HL-60 (cell line): ENCODE measurements around the gene RPS16.

Experiments
- DNase-seq, 2 experiments: peaks; one replicate each; pipeline ENCODE4 v3.0.0-alpha.2; 2010 to 2020; ENCODE audit warnings: low read depth in 1 of 2, low spot score in 1 of 2
- H3K27ac ChIP-seq: fragments of 250-450 bp; sonication (Bioruptor Pico); replicated peaks from 2 replicates; pipeline ENCODE4 v1.5.1; 2020; ENCODE audit warnings: mild to moderate bottlenecking, moderate library complexity
- H3K27me3 ChIP-seq: fragments of 250-450 bp; sonication (Bioruptor Pico); 2 replicates; pipeline ENCODE4 v1.5.1; 2021; ENCODE audit warnings: mild to moderate bottlenecking, moderate library complexity; ENCODE audit not compliant: insufficient read depth, poor library complexity, severe bottlenecking
- H3K4me3 ChIP-seq: replicated peaks from 2 replicates; pipeline ENCODE4 v1.5.1; 2011; ENCODE audit warnings: mild to moderate bottlenecking, control low read depth, low read length; ENCODE audit not compliant: insufficient read depth
- GABPA ChIP-seq: IDR thresholded peaks from 2 replicates; pipeline ENCODE4 v1.6.1; 2012; ENCODE audit warnings: low read depth
- POLR2AphosphoS5 ChIP-seq: IDR thresholded peaks from 2 replicates; pipeline ENCODE4 v1.6.1; 2012; ENCODE audit warnings: low read depth
- SPI1 ChIP-seq: IDR thresholded peaks from 2 replicates; pipeline ENCODE4 v1.6.1; 2012; ENCODE audit warnings: low read depth, mild to moderate bottlenecking, borderline replicate concordance
- TF ChIP-seq, protein P1 (sequence below): IDR thresholded peaks from 2 replicates; pipeline ENCODE4 v1.6.1; 2012; ENCODE audit warnings: low read depth; ENCODE audit not compliant: insufficient replicate concordance
- TF ChIP-seq, protein P2 (sequence below): IDR thresholded peaks from one replicate; pipeline ENCODE4 v1.5.1; 2011; ENCODE audit warnings: low read length, control low read depth, inconsistent platforms; ENCODE audit not compliant: insufficient read depth

The RPS16 gene

DNA sequence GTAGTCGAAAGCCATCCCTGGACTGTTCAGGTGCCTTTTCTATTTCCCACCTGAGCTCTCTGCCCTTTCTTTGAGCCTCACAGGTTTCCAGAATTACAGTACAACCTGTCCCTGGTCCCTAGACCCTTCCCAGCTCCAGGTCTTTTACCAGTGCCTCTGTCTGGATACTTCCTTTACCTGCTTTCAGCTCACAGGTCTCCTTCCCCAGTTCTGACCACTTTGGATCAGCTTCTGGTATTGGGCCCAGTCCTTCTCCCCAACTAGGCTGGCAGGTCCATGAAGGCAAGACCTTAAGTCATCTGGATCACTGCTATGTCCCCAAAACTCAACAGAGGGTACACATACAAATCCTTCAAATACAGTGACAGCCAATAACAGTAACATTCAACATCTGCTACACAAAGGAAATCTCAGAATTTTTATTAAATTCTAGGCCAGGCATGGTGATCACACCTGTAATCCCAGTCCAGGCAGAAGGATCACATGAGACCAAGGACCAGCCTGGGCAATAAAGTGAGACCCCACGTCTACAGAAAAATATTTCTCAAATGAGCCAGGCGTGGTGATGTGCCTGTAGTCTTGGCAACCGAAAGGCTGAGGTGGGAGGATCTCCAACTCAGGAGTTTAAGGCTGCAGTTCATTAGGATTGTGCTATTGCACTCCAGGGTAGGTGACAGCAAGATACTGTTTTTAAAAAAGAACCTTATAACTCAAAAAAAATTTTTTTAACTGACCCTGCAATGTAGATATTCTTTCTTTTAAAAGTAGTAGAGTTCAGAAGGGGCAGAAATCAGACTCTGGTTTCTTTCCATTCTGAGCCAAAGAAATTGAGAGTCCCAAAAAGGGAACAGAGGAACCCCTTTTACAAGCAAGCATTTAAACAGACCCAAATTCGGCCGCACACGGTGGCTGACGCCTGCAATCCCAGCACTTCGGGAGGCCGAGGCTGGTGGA lies 1.3 kb downstream of the RPS16 start:
- peak overlapping the region; percentile 55 for H3K4me3 ChIP-seq
- H3K27me3 ChIP-seq = no peaks in the 10 kb centered on the region
- no peak for DNase-seq
- peak overlapping the region; percentile 88 for H3K27ac ChIP-seq
- TF ChIP-seq POLR2AphosphoS5 = no peak
- no peak for TF ChIP-seq GABPA
- TF ChIP-seq SPI1 = no peak; the same call in 1 of the 2 replicates
- TF ChIP-seq, protein P1, sequence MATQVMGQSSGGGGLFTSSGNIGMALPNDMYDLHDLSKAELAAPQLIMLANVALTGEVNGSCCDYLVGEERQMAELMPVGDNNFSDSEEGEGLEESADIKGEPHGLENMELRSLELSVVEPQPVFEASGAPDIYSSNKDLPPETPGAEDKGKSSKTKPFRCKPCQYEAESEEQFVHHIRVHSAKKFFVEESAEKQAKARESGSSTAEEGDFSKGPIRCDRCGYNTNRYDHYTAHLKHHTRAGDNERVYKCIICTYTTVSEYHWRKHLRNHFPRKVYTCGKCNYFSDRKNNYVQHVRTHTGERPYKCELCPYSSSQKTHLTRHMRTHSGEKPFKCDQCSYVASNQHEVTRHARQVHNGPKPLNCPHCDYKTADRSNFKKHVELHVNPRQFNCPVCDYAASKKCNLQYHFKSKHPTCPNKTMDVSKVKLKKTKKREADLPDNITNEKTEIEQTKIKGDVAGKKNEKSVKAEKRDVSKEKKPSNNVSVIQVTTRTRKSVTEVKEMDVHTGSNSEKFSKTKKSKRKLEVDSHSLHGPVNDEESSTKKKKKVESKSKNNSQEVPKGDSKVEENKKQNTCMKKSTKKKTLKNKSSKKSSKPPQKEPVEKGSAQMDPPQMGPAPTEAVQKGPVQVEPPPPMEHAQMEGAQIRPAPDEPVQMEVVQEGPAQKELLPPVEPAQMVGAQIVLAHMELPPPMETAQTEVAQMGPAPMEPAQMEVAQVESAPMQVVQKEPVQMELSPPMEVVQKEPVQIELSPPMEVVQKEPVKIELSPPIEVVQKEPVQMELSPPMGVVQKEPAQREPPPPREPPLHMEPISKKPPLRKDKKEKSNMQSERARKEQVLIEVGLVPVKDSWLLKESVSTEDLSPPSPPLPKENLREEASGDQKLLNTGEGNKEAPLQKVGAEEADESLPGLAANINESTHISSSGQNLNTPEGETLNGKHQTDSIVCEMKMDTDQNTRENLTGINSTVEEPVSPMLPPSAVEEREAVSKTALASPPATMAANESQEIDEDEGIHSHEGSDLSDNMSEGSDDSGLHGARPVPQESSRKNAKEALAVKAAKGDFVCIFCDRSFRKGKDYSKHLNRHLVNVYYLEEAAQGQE = no peak
- TF ChIP-seq, protein P2, sequence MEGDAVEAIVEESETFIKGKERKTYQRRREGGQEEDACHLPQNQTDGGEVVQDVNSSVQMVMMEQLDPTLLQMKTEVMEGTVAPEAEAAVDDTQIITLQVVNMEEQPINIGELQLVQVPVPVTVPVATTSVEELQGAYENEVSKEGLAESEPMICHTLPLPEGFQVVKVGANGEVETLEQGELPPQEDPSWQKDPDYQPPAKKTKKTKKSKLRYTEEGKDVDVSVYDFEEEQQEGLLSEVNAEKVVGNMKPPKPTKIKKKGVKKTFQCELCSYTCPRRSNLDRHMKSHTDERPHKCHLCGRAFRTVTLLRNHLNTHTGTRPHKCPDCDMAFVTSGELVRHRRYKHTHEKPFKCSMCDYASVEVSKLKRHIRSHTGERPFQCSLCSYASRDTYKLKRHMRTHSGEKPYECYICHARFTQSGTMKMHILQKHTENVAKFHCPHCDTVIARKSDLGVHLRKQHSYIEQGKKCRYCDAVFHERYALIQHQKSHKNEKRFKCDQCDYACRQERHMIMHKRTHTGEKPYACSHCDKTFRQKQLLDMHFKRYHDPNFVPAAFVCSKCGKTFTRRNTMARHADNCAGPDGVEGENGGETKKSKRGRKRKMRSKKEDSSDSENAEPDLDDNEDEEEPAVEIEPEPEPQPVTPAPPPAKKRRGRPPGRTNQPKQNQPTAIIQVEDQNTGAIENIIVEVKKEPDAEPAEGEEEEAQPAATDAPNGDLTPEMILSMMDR = no peak

DNA sequence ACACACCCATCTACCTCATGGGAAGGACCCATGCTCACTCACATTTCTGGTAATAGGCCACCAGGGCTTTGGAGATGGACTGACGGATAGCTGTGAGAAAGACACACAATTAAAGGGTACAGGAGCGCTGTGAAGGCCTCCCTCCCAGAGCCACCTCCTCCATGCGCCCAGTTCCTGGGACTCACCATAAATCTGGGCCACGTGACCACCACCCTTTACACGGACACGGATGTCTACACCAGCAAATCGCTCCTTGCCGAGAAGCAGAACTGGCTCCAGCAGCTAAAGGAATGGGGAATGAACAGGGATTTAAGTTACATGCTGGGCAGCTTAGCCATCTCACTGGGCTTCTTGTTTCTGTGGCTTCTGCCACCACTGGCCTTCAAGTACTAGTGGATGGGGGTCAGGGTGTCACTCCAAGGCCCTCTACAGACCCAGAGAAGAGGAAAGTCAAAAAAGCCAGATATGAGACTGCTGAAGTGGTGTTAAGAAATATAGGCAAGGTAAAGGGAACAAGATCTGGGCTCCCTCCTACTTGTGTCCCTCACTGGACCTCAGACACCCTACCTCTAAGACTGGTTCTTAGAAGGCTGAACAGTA lies 2.2 kb downstream of the RPS16 start:
- DNase-seq = no peak
- Histone ChIP-seq H3K27ac (peak overlapping the region; percentile 88), H3K4me3 (no peak overlapping the region), H3K27me3 (no peaks in the 10 kb centered on the region)
- TF ChIP-seq POLR2AphosphoS5 = peak; percentile 25; the same call in 1 of the 2 replicates
- TF ChIP-seq, protein P2 = no peak

DNA sequence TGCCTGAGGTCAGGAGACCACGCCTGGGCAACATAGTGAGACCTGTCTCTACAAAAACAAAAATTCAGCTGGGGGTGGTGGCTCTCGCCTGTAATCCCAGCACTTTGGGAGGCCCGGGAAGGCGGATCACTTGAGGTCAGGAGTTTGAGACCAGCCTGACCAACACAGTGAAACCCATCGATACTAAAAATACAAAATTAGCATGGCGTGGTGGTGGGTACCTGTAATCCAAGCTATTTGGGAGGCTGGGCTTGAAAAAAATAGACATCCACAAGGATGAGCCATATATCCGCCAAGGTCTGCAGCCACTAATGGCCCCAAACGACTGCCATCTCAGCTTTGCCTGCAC lies 3.1 kb downstream of the RPS16 start:
- TF ChIP-seq, protein P2 = no peak
- TF ChIP-seq SPI1 = no peak
- no peak for TF ChIP-seq POLR2AphosphoS5
- TF ChIP-seq, protein P1 = no peak
- TF ChIP-seq GABPA = no peak
- Histone ChIP-seq H3K27ac (no peak overlapping the region), H3K27me3 (no peaks in the 10 kb centered on the region), H3K4me3 (no peak overlapping the region)
- no peak for DNase-seq
